CD14-positive monocyte (primary cell): ENCODE measurements around the gene ZCCHC8. TPM values are rescaled to one million over a fixed set of nuclear protein-coding genes. Genes with fewer than 3 reads are reported as not detected.

Source experiments
- DNase-seq, 3 donors: peaks; one replicate each; pipeline ENCODE4 v3.0.0-alpha.2; 2011 to 2022
- H2AFZ ChIP-seq: 2 replicates; pipeline ENCODE4 v1.6.0; 2012; ENCODE audit warnings: mild to moderate bottlenecking, low read depth, low read length, inconsistent platforms; ENCODE audit not compliant: insufficient read depth, poor library complexity, severe bottlenecking
- H3K27ac ChIP-seq, 2 donors: 1 replicate in 1 of 2; 2 replicates in 1 of 2; pipeline ENCODE4 v1.5.1; 2012 to 2013; ENCODE audit warnings: low read length in 2 of 2, control low read depth in 1 of 2, inconsistent platforms in 1 of 2, low read depth in 1 of 2, mild to moderate bottlenecking in 1 of 2
- H3K27me3 ChIP-seq, 2 donors: one replicate each; pipeline versions ENCODE4 v1.6.0 to v1.6.1; 2011 to 2013; ENCODE audit warnings: low read length in 2 of 2; ENCODE audit not compliant: control insufficient read depth in 2 of 2, insufficient read depth in 2 of 2
- H3K36me3 ChIP-seq, 2 donors: replicated peaks in 1 of 2; 1 replicate in 1 of 2; 2 replicates in 1 of 2; pipeline versions ENCODE4 v1.5.1 to v1.6.1; 2012 to 2013; ENCODE audit warnings: low read length in 2 of 2, control low read depth in 1 of 2, inconsistent platforms in 1 of 2, mild to moderate bottlenecking in 1 of 2; ENCODE audit not compliant: insufficient read depth in 2 of 2, control insufficient read depth in 1 of 2
- H3K4me1 ChIP-seq, 2 donors: 1 replicate in 1 of 2; 2 replicates in 1 of 2; pipeline versions ENCODE4 v1.5.1 to v1.6.1; 2012 to 2013; ENCODE audit warnings: low read length in 2 of 2, control low read depth in 1 of 2, inconsistent platforms in 1 of 2, mild to moderate bottlenecking in 1 of 2, moderate library complexity in 1 of 2; ENCODE audit not compliant: insufficient read depth in 2 of 2, control insufficient read depth in 1 of 2
- H3K4me2 ChIP-seq: replicated peaks from 2 replicates; pipeline ENCODE3; 2012; ENCODE audit warnings: low read length, moderate library complexity, mild to moderate bottlenecking; ENCODE audit not compliant: poor library complexity, severe bottlenecking; ENCODE audit errors: extremely low read depth
- H3K4me3 ChIP-seq, 3 experiments: fragments of 200-600 bp in 1 of 3; sonication (generic) in 1 of 3; replicated peaks in 1 of 3; 1 replicate in 2 of 3; 2 replicates in 1 of 3; pipeline ENCODE4 v1.5.1; 2011 to 2013; ENCODE audit warnings: low read length in 3 of 3, mild to moderate bottlenecking in 3 of 3, control low read depth in 2 of 3, low read depth in 2 of 3, inconsistent platforms in 1 of 3, moderate library complexity in 1 of 3
- H3K79me2 ChIP-seq: 2 replicates; pipeline ENCODE4 v1.6.0; 2012; ENCODE audit warnings: mild to moderate bottlenecking, control low read depth, inconsistent platforms, low read length, moderate library complexity; ENCODE audit not compliant: insufficient read depth
- H3K9ac ChIP-seq: 2 replicates; pipeline ENCODE4 v1.6.0; 2017; ENCODE audit warnings: low read length, mild to moderate bottlenecking; ENCODE audit not compliant: insufficient read depth, poor library complexity, severe bottlenecking
- H3K9me3 ChIP-seq, 2 donors: replicated peaks in 1 of 2; 1 replicate in 1 of 2; 2 replicates in 1 of 2; pipeline versions ENCODE4 v1.5.1 to v1.6.1; 2012 to 2013; ENCODE audit warnings: low read length in 2 of 2, control low read depth in 1 of 2; ENCODE audit not compliant: control insufficient read depth in 1 of 2, insufficient read depth in 1 of 2
- H4K20me1 ChIP-seq: 2 replicates; pipeline ENCODE4 v1.6.0; 2012; ENCODE audit warnings: mild to moderate bottlenecking, low read length, control low read depth, moderate library complexity; ENCODE audit not compliant: insufficient read depth
- H3K27ac Mint-ChIP-seq, 7 donors: one replicate each; pipeline ENCODE4 v1.8.0; 2020; ENCODE audit warnings: mild to moderate bottlenecking in 7 of 7, mixed read lengths in 7 of 7, moderate library complexity in 6 of 7, inconsistent platforms in 2 of 7
- H3K27me3 Mint-ChIP-seq, 3 donors: one replicate each; pipeline ENCODE4 v1.8.0; 2021 to 2022; ENCODE audit warnings: low read depth in 3 of 3, mild to moderate bottlenecking in 3 of 3, mixed read lengths in 3 of 3, moderate library complexity in 3 of 3, inconsistent platforms in 1 of 3
- H3K36me3 Mint-ChIP-seq, 2 donors: one replicate each; pipeline ENCODE4 v1.8.0; 2020; ENCODE audit warnings: mixed read lengths in 2 of 2, inconsistent platforms in 1 of 2, mild to moderate bottlenecking in 1 of 2
- H3K4me1 Mint-ChIP-seq: one replicate; pipeline ENCODE4 v1.8.0; 2020; ENCODE audit warnings: mild to moderate bottlenecking, mixed read lengths
- H3K4me3 Mint-ChIP-seq, 2 donors: one replicate each; pipeline ENCODE4 v1.8.0; 2020; ENCODE audit warnings: mild to moderate bottlenecking in 2 of 2, mixed read lengths in 2 of 2, moderate library complexity in 1 of 2
- H3K9me3 Mint-ChIP-seq, 7 donors: one replicate each; pipeline ENCODE4 v1.8.0; 2020 to 2022; ENCODE audit warnings: mixed read lengths in 7 of 7, mild to moderate bottlenecking in 6 of 7, moderate library complexity in 6 of 7, inconsistent platforms in 2 of 7
- WGBS: methylation state at CpG from one replicate; pipeline ENCODE4 v1.1.5; 2013; ENCODE audit warnings: missing lambda C conversion rate; ENCODE audit not compliant: insufficient coverage; 5-methylcytosine and 5-hydroxymethylcytosine counted together
- intact Hi-C, 2 donors: fragments of 100-400 bp; cut with micrococcal nuclease; formaldehyde crosslinking; loops; one replicate each; pipeline versions ENCODE4 v1.15.0 to v1.15.1; 2023
- polyA plus RNA-seq, 3 donors: library from polyadenylated mRNA; depleted of rRNA in 1 of 3; unstranded in 2 of 3; stranded (reverse) in 1 of 3; fragments of 300-500 nt in 2 of 3; fragments of >200 nt in 1 of 3; fragmentation: Illumina TruSeq in 2 of 3; gene quantifications; 1 replicate in 2 of 3; 2 replicates in 1 of 3; pipeline ENCODE4 v1.2.3, GENCODE V29; 2012 to 2021
- TF ChIP-seq, protein P1 (sequence below): fragments of 200-600 bp; IDR thresholded peaks from one replicate; pipeline ENCODE4 v1.8.0; 2022; ENCODE audit warnings: antibody characterized with exemption, mild to moderate bottlenecking

Gene ZCCHC8
- polyA plus RNA-seq, 3 donors: 2.5 to 25.4 (median 5.4) TPM

DNA sequence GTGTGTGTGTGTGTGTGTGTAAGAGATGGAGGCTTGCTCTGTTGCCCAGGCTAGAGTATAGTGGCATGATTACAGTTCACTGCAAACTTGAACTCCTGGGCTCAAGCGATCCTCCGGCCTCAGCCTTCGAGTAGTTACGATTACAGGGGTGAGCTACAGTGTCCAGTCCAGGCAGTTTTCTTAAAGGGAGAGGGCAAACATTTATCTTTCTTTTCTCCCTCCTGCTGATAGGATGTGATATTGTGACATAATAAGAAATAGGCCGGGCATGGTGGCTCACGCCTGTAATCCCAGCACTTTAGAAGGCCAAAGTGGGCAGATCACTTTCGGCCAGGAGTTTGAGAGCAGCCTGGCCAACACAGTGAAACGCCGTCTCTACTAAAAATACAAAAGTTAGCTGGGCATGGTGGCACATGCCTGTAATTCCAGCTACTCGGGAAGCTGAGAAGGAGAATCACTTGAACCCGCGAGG lies 46.4 kb downstream of the ZCCHC8 start:
- H3K36me3 Mint-ChIP-seq: no peaks in the 10 kb centered on the region
- no peak overlapping the region for H3K4me2 ChIP-seq
- H3K4me1 ChIP-seq: peaks cover 19 to 24% of the 10 kb centered on the region in 2 donors
- 98% methylated on average over 7 of the region's 12 CpGs for WGBS
- peak overlapping the region in 1 of 3 experiments; percentile 15 for H3K4me3 ChIP-seq
- H3K27me3 ChIP-seq: no peaks in the 10 kb centered on the region
- peak overlapping the region; percentile 78 for H2AFZ ChIP-seq
- DNase-seq: no peak
- H3K36me3 ChIP-seq: no peaks in the 10 kb centered on the region
- no peak overlapping the region for H3K9ac ChIP-seq
- no peaks in the 10 kb centered on the region for H4K20me1 ChIP-seq
- H3K27ac ChIP-seq: peak overlapping the region in 1 of 2 donors; percentile 61
- TF ChIP-seq, protein P1, sequence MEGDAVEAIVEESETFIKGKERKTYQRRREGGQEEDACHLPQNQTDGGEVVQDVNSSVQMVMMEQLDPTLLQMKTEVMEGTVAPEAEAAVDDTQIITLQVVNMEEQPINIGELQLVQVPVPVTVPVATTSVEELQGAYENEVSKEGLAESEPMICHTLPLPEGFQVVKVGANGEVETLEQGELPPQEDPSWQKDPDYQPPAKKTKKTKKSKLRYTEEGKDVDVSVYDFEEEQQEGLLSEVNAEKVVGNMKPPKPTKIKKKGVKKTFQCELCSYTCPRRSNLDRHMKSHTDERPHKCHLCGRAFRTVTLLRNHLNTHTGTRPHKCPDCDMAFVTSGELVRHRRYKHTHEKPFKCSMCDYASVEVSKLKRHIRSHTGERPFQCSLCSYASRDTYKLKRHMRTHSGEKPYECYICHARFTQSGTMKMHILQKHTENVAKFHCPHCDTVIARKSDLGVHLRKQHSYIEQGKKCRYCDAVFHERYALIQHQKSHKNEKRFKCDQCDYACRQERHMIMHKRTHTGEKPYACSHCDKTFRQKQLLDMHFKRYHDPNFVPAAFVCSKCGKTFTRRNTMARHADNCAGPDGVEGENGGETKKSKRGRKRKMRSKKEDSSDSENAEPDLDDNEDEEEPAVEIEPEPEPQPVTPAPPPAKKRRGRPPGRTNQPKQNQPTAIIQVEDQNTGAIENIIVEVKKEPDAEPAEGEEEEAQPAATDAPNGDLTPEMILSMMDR: no peak
- H3K27ac Mint-ChIP-seq: peak overlapping the region in 6 of 7 donors; percentile 80 to 90 (median 86)
- intact Hi-C loops: no loop called here
- no peaks in the 10 kb centered on the region for H3K9me3 ChIP-seq
- H3K4me3 Mint-ChIP-seq: no peak overlapping the region
- peaks cover 0 to 4% (median 2%) of the 10 kb centered on the region in 3 donors for H3K27me3 Mint-ChIP-seq
- peaks cover 0 to 4% (median 0%) of the 10 kb centered on the region in 7 donors for H3K9me3 Mint-ChIP-seq
- H3K79me2 ChIP-seq: no peaks in the 10 kb centered on the region
- H3K4me1 Mint-ChIP-seq: peaks cover 28% of the 10 kb centered on the region

DNA sequence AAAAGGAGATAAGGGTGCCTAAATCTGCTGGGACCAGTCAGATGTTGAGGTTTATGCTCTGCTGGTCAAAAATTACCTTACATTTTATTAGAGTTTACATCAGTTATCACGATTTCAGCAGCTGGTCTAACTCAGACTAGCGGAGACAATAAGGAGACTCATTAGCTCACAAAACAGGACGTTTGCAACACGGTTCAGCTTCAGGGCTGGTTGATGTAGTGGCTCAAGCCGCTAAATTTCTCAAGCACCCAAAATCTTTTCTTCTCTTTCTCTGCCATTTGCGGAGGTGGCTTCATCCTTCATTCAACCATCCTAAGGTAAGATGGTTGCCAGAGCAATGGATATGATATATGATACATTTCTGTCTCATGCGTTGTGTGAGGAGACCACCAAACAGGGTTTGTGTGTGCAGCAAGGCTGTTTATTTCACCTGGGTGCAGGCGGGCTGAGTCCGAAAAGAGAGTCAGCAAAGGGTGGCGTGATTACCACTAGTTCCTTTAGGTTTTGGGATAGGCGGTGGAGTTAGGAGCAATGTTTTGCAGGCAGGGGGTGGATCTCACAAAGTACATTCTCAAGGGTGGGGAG lies 47.9 kb downstream of the ZCCHC8 start:
- Histone ChIP-seq H3K27ac (peak overlapping the region in 1 of 2 donors; percentile 61), H3K79me2 (no peaks in the 10 kb centered on the region), H4K20me1 (no peaks in the 10 kb centered on the region), H3K4me1 (peaks cover 21 to 25% of the 10 kb centered on the region in 2 donors), H3K4me3 (no peak overlapping the region), H3K27me3 (no peaks in the 10 kb centered on the region), H3K9me3 (no peaks in the 10 kb centered on the region), H3K36me3 (no peaks in the 10 kb centered on the region), H3K9ac (no peak overlapping the region), H3K4me2 (no peak overlapping the region), H2AFZ (peak overlapping the region; percentile 9)
- Mint-ChIP-seq H3K4me1 (peaks cover 30% of the 10 kb centered on the region), H3K4me3 (no peak overlapping the region), H3K36me3 (no peaks in the 10 kb centered on the region), H3K9me3 (peaks cover 0 to 4% (median 0%) of the 10 kb centered on the region in 7 donors), H3K27ac (peak overlapping the region; percentile 44 to 92 (median 86)), H3K27me3 (peaks cover 0 to 4% (median 2%) of the 10 kb centered on the region in 3 donors)
- DNase-seq: no peak
- TF ChIP-seq, protein P1: no peak
- 97% methylated on average over 5 of the region's 11 CpGs for WGBS
- intact Hi-C loops: no loop called here
